Neural progenitor cell (in vitro differentiated cells): ENCODE results near the gene TMEM203. TPM values are rescaled to one million over a fixed set of nuclear protein-coding genes. Genes with fewer than 3 reads are reported as not detected.
A peak's percentile ranks its signal among the peaks of the same experiment; 100 is the strongest.

Experiments
- DNase-seq: peaks from one replicate; pipeline ENCODE4 v3.0.0-alpha.2; 2016; ENCODE audit warnings: low spot score
- H2AFZ ChIP-seq: fragments of 200-600 bp; sonication (generic); replicated peaks from 2 replicates; pipeline ENCODE4 v1.6.1; 2016; ENCODE audit warnings: antibody characterized with exemption
- H3F3A ChIP-seq: fragments of 200-600 bp; sonication (generic); 2 replicates; pipeline ENCODE4 v1.6.1; 2016; ENCODE audit warnings: antibody characterized with exemption, low read depth
- H3K27ac ChIP-seq: fragments of 200-600 bp; sonication (generic); 2 replicates; pipeline ENCODE4 v1.5.1; 2016; ENCODE audit warnings: mild to moderate bottlenecking
- H3K27me3 ChIP-seq: fragments of 200-600 bp; sonication (generic); 2 replicates; pipeline ENCODE4 v1.6.1; 2016; ENCODE audit warnings: mild to moderate bottlenecking, moderate library complexity
- H3K36me3 ChIP-seq: fragments of 200-600 bp; sonication (generic); 2 replicates; pipeline ENCODE4 v1.5.1; 2016
- H3K4me1 ChIP-seq: fragments of 200-600 bp; sonication (generic); 2 replicates; pipeline ENCODE4 v1.6.1; 2016; ENCODE audit warnings: mixed run types
- H3K4me2 ChIP-seq: fragments of 200-600 bp; sonication (generic); 2 replicates; pipeline ENCODE4 v1.6.1; 2016
- H3K4me3 ChIP-seq: fragments of 200-600 bp; sonication (generic); 2 replicates; pipeline ENCODE4 v1.5.1; 2016
- H3K79me2 ChIP-seq: fragments of 200-600 bp; sonication (generic); 2 replicates; pipeline ENCODE4 v1.6.1; 2016; ENCODE audit warnings: low read depth
- H3K9ac ChIP-seq: fragments of 200-600 bp; sonication (generic); 2 replicates; pipeline ENCODE4 v1.6.1; 2016
- H3K9me3 ChIP-seq: fragments of 200-600 bp; sonication (generic); 2 replicates; pipeline ENCODE4 v1.5.1; 2016; ENCODE audit warnings: low read depth
- H4K20me1 ChIP-seq: fragments of 200-600 bp; sonication (generic); 2 replicates; pipeline ENCODE4 v1.6.1; 2016; ENCODE audit warnings: low read depth
- H3K27ac Mint-ChIP-seq: 3 replicates; pipeline ENCODE4 v1.8.0; 2021; ENCODE audit warnings: mixed read lengths
- H3K27me3 Mint-ChIP-seq: 2 replicates; pipeline ENCODE4 v1.8.0; 2022; ENCODE audit warnings: low read depth, mild to moderate bottlenecking, inconsistent platforms, moderate library complexity, mixed read lengths; ENCODE audit not compliant: insufficient read depth
- H3K36me3 Mint-ChIP-seq: 3 replicates; pipeline ENCODE4 v1.8.0; 2021; ENCODE audit warnings: mixed read lengths
- H3K4me1 Mint-ChIP-seq: 3 replicates; pipeline ENCODE4 v1.8.0; 2021; ENCODE audit warnings: mixed read lengths
- H3K4me3 Mint-ChIP-seq: 3 replicates; pipeline ENCODE4 v1.8.0; 2021; ENCODE audit warnings: mild to moderate bottlenecking, moderate library complexity, mixed read lengths
- H3K9me3 Mint-ChIP-seq: 3 replicates; pipeline ENCODE4 v1.8.0; 2020; ENCODE audit warnings: mixed read lengths
- CTCF ChIP-seq: fragments of 200-600 bp; sonication (generic); IDR thresholded peaks from 2 replicates; pipeline ENCODE4 v1.5.1; 2017; ENCODE audit warnings: antibody characterized with exemption, mild to moderate bottlenecking
- EZH2 ChIP-seq: fragments of 200-600 bp; sonication (generic); IDR thresholded peaks from 2 replicates; pipeline ENCODE4 v1.6.1; 2017; ENCODE audit warnings: antibody characterized with exemption, mild to moderate bottlenecking, moderate library complexity
- EZH2phosphoT487 ChIP-seq: fragments of 200-600 bp; sonication (generic); IDR thresholded peaks from 2 replicates; pipeline ENCODE4 v1.6.1; 2017; ENCODE audit warnings: antibody characterized with exemption
- total RNA-seq: library from RNA; depleted of rRNA; stranded (reverse); fragments of >200 nt; gene quantifications from 2 replicates; pipeline ENCODE4 v1.2.3, GENCODE V29; 2015; ENCODE audit warnings: low replicate concordance

Gene TMEM203
- total RNA-seq, 1 donor from 2014 or later: 21.6 TPM

GRCh38 chr9:137236936-137237421, 31.5 kb upstream of the TMEM203 start:
- H3K27me3 ChIP-seq: no peaks in the 10 kb centered on the region
- H3K4me3 ChIP-seq: peak overlapping the region; percentile 5
- no peak overlapping the region for H3K27ac ChIP-seq
- peaks cover 22% of the 10 kb centered on the region for H3F3A ChIP-seq
- H3K4me2 ChIP-seq: peak overlapping the region; percentile 67
- no peak overlapping the region for H3K4me3 Mint-ChIP-seq
- peaks cover 21% of the 10 kb centered on the region for H3K79me2 ChIP-seq
- H4K20me1 ChIP-seq: peaks cover 32% of the 10 kb centered on the region
- H2AFZ ChIP-seq: no peak overlapping the region
- no peaks in the 10 kb centered on the region for H3K36me3 ChIP-seq
- DNase-seq: peak; percentile 39
- TF ChIP-seq EZH2 (no peak), EZH2phosphoT487 (no peak), CTCF (no peak)
- peaks cover 8% of the 10 kb centered on the region for H3K4me1 ChIP-seq
- H3K27ac Mint-ChIP-seq: no peak overlapping the region
- peaks cover 3% of the 10 kb centered on the region for H3K36me3 Mint-ChIP-seq
- no peak overlapping the region for H3K9ac ChIP-seq
- peaks cover 13% of the 10 kb centered on the region for H3K4me1 Mint-ChIP-seq
- H3K9me3 Mint-ChIP-seq: no peaks in the 10 kb centered on the region
- no peaks in the 10 kb centered on the region for H3K9me3 ChIP-seq
- peaks cover 2% of the 10 kb centered on the region for H3K27me3 Mint-ChIP-seq

- Histone ChIP-seq H3K36me3 (no peaks in the 10 kb centered on the region), H2AFZ (no peak overlapping the region), H3K9me3 (no peaks in the 10 kb centered on the region), H4K20me1 (peaks cover 27% of the 10 kb centered on the region), H3K27ac (no peak overlapping the region), H3F3A (peaks cover 18% of the 10 kb centered on the region), H3K4me1 (peaks cover 8% of the 10 kb centered on the region), H3K27me3 (no peaks in the 10 kb centered on the region), H3K79me2 (peaks cover 15% of the 10 kb centered on the region), H3K4me3 (peak overlapping the region; percentile 5), H3K9ac (no peak overlapping the region), H3K4me2 (peak overlapping the region; percentile 67)
- no peaks in the 10 kb centered on the region for H3K9me3 Mint-ChIP-seq
- H3K4me1 Mint-ChIP-seq: peaks cover 13% of the 10 kb centered on the region
- H3K36me3 Mint-ChIP-seq: peaks cover 3% of the 10 kb centered on the region
- H3K4me3 Mint-ChIP-seq: no peak overlapping the region
- TF ChIP-seq CTCF: peak; percentile 100
- TF ChIP-seq EZH2: no peak
- no peak overlapping the region for H3K27ac Mint-ChIP-seq
- peaks cover 2% of the 10 kb centered on the region for H3K27me3 Mint-ChIP-seq
- peak; percentile 93 for DNase-seq
These were observed 30.9 kb upstream of the TMEM203 start for GRCh38 chr9:137236238-137236935.

- peaks cover 9% of the 10 kb centered on the region for H3K4me1 Mint-ChIP-seq
- Histone ChIP-seq H3K4me2 (peak overlapping the region; percentile 37), H3K4me1 (peaks cover 8% of the 10 kb centered on the region), H3K36me3 (no peaks in the 10 kb centered on the region), H3K27ac (no peak overlapping the region), H3K9ac (no peak overlapping the region), H3K27me3 (no peaks in the 10 kb centered on the region), H3K4me3 (no peak overlapping the region), H3F3A (peaks cover 18% of the 10 kb centered on the region), H3K79me2 (peaks cover 15% of the 10 kb centered on the region), H2AFZ (no peak overlapping the region), H4K20me1 (peaks cover 27% of the 10 kb centered on the region), H3K9me3 (no peaks in the 10 kb centered on the region)
- no peak for DNase-seq
- H3K9me3 Mint-ChIP-seq: no peaks in the 10 kb centered on the region
- peaks cover 2% of the 10 kb centered on the region for H3K27me3 Mint-ChIP-seq
- H3K36me3 Mint-ChIP-seq: no peaks in the 10 kb centered on the region
- no peak overlapping the region for H3K27ac Mint-ChIP-seq
- no peak overlapping the region for H3K4me3 Mint-ChIP-seq
- no peak for TF ChIP-seq CTCF
- no peak for TF ChIP-seq EZH2
- no peak for TF ChIP-seq EZH2phosphoT487
These were observed 30.2 kb upstream of the TMEM203 start for GRCh38 chr9:137235424-137236237.
